Hepatocyte (in vitro differentiated cells): Measurements from ENCODE around the gene CYB561D2.

Experiments
- CTCF ChIP-seq: fragments of 200-600 bp; sonication (generic); IDR thresholded peaks from 2 replicates; pipeline ENCODE4 v1.5.1; 2016; ENCODE audit warnings: antibody characterized with exemption, mild to moderate bottlenecking; ENCODE audit not compliant: poor library complexity
- EZH2 ChIP-seq: fragments of 200-600 bp; sonication (generic); IDR thresholded peaks from 2 replicates; pipeline ENCODE4 v1.6.1; 2016; ENCODE audit warnings: antibody characterized with exemption, mild to moderate bottlenecking, borderline replicate concordance

DNA sequence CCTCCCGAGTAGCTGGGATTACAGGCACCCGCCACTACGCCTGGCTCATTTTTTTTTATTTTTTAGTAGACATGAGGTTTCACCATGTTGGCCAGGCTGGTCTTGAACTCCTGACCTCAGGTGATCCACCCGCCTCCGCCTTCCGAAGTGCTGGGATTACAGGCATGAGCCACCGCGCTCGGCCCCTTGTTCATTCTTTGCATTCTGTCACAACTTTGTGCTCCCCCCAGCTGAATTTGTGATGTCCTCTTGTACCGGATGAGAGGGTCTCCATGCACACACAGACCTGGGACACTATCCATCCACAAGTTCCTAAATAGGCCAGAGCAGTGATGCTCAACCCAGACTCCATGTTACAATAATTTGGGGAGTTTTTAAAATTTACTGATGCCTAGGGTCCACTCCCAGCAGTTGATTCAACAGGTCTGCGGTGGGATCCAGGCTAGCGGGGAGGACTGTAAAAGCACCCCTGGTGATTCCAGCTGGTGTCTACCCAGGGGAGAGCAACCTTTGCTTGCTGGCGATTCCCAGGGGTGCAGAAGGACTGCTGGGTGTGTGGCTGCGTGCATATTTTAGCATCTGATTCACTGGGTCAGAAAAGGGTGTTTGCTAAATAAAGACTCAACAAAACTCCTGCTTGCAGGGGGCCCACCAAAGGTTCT lies 11.0 kb upstream of the CYB561D2 start:
- TF ChIP-seq CTCF (no peak), EZH2 (no peak)
